ENCODE measurements around the gene CEP120.

Gene CEP120

DNA sequence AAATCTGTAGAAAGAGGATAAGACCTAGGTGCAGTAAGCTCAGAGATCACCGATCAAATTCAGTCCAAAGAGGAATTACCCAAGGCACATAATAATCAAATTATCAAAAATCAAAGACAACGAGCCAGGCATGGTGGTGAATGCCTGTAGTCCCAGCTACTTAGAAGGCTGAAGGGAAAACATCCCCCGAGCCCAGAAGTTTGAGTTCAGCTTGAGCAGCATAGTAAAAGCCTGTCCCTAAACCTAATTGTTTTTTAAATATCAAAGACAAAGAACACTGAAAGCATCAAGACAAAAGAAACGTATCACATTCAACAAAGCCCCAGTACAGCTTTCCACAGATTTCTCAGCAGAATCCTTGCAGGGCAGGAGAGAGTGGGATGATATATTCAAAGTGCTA is 122.9 kb downstream of the CEP120 start:
- H3K4me3 ChIP-seq (ENCODE audit: low read depth, low read length): no peak overlapping the region
- TF ChIP-seq, protein P1, sequence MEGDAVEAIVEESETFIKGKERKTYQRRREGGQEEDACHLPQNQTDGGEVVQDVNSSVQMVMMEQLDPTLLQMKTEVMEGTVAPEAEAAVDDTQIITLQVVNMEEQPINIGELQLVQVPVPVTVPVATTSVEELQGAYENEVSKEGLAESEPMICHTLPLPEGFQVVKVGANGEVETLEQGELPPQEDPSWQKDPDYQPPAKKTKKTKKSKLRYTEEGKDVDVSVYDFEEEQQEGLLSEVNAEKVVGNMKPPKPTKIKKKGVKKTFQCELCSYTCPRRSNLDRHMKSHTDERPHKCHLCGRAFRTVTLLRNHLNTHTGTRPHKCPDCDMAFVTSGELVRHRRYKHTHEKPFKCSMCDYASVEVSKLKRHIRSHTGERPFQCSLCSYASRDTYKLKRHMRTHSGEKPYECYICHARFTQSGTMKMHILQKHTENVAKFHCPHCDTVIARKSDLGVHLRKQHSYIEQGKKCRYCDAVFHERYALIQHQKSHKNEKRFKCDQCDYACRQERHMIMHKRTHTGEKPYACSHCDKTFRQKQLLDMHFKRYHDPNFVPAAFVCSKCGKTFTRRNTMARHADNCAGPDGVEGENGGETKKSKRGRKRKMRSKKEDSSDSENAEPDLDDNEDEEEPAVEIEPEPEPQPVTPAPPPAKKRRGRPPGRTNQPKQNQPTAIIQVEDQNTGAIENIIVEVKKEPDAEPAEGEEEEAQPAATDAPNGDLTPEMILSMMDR (IDR thresholded peaks at IDR 0.05; ENCODE audit: low read depth, low read length, missing control alignments): no peak
- DNase-seq (ENCODE audit: low read depth): no peak
- in situ Hi-C loops (cut with HindIII; ENCODE audit: low sequenced_read_pairs): no loop called here

DNA sequence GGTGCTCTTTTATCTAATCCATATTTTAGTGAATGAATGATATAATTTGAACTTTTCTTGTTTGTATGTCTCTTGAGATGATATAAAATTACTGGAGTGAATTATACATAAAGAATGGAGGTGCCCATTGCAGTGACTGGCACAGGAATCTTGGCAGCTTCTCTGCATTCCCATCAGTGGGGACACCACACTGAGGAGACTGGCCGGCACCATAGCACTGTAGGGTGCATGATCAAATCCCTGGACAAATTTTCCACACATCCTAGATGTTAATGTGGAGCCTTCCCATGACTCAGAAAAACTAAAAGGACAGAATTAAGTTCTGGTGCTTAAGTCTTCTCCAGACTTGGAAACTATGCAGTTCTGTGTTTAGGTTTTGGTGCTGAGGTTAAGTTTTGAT is 124.1 kb downstream of the CEP120 start:
- H3K4me3 ChIP-seq (ENCODE audit: low read depth, low read length): no peak overlapping the region
- no peak for DNase-seq (ENCODE audit: low read depth)
- in situ Hi-C loops (cut with HindIII; ENCODE audit: low sequenced_read_pairs): no loop called here
- TF ChIP-seq, protein P1 (IDR thresholded peaks at IDR 0.05; ENCODE audit: low read depth, low read length, missing control alignments): no peak

DNA sequence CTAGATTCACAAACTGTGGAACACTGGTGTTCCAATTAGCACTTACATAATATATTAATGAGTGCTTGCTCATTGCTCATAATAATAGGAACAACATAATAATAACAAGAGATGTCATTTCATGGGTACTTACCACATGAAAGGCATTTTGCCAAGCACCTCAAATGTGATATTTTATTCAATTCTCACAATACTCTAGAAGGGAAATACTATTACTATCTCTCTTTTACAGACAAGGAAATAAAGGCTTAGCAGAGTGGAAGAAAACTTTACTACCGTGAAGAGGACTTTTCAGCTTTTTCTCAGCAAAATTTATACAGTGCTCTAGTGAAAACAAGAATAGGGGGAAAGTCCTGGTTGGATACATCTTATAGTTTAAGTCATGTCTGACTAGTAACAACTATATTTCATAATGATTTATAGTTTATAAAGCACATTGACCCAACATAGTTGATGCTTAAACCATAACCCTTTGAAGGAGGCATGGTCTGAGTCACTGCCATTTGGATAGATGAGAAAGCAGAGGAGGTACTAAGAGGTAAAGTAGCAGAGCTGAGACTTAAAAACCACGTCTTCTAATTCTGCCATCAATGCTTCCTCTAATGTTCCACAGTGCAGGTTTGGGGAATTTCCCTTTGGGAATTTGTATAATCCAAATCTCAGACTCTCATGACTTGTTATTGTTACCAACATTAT is 124.7 kb downstream of the CEP120 start:
- no peak overlapping the region for H3K4me3 ChIP-seq (ENCODE audit: low read depth, low read length)
- TF ChIP-seq, protein P1 (IDR thresholded peaks at IDR 0.05; ENCODE audit: low read depth, low read length, missing control alignments): no peak
- DNase-seq (ENCODE audit: low read depth): no peak
- in situ Hi-C loops (cut with HindIII; ENCODE audit: low sequenced_read_pairs): no loop called here

DNA sequence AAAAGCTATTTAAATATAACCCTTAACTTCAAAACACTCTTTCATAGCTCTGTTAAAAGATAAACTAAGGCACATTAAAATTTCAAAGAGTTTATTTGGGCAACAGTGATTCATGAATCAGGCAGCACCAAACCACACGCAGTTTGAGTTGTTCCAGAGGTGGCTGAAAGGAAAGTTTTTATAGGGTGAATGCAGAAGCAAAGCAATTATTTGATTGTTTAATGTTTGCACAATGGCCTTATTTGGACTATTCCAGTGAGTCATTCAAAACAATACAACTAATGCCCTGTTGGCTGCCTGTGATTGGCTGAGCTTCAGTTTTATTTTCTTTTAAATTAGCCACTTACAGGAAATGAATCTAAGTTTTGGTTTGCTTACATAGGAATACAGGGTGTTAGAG is 125.3 kb downstream of the CEP120 start:
- TF ChIP-seq, protein P1 (IDR thresholded peaks at IDR 0.05; ENCODE audit: low read depth, low read length, missing control alignments): no peak
- H3K4me3 ChIP-seq (ENCODE audit: low read depth, low read length): no peak overlapping the region
- in situ Hi-C loops (cut with HindIII; ENCODE audit: low sequenced_read_pairs): no loop called here
- no peak for DNase-seq (ENCODE audit: low read depth)

DNA sequence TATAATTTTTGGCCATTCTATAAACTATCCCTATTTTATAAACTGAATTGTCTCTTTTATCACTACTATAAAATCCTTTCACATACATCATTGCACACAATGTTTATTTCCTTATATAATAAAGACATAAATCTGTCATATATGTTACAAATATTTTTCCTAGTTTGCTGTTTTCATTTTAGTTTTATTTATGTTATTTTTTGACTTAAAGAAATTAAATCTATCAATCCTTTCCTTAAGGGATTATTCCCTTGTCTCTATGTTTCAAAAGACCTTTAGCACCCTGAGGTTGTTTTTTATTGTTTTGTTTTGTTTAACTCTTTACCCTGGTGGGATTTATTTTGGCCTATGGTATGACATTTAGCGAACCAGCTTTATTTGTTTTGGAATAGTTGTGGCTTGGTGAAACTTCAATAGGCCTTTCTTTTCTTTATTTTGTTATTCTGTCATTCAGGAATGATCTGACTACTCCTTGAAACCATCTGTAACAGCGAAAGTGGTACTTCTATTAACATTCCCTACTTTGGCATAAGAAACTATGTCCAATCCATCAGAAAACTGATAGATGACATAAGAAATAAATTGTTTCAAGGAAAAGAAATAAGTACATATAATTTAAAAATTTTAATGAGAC is 125.9 kb downstream of the CEP120 start:
- in situ Hi-C loops (cut with HindIII; ENCODE audit: low sequenced_read_pairs): no loop called here
- no peak for DNase-seq (ENCODE audit: low read depth)
- TF ChIP-seq, protein P1 (IDR thresholded peaks at IDR 0.05; ENCODE audit: low read depth, low read length, missing control alignments): no peak
- no peak overlapping the region for H3K4me3 ChIP-seq (ENCODE audit: low read depth, low read length)

Measured in astrocyte of the cerebellum (primary cell).